ENCODE data around the gene DENND4A.

DNA sequence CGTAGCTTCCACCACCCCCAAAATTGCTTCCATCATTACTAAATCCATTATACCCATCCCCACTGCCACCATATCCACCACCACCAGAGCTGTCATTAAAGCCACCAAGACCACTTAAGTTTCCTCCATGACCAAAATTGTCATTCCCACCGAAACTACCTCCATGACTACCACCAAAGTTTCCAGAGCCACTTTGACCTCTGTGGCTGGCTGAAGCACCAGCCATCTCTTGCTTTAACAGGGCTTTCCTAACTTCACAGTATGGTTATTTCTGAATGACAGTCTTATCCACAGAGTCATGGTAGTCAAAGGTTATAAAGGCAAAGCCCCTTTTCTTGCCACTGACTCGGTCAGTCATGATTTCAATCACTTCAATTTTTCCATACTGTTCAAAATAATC, 24.3 kb upstream of the DENND4A start:
- TF ChIP-seq EZH2phosphoT487 (IDR thresholded peaks at IDR 0.05; ENCODE audit: borderline replicate concordance, low read length) = no peak
- TF ChIP-seq CTCF (IDR thresholded peaks at IDR 0.05; ENCODE audit: low read depth, low read length, poor library complexity, severe bottlenecking) = no peak
